A549 (cell line): ENCODE data around the gene FCMR. TPM values are rescaled to one million over a fixed set of nuclear protein-coding genes. Genes with fewer than 3 reads are reported as not detected.

ENCODE experiments used
- ATAC-seq, 2 experiments: fragments of 200-7000 bp in 1 of 2; fragments of >200 bp in 1 of 2; cut with Nextera tagmentation in 1 of 2; cut with Tn5 transposase in 1 of 2; 3 replicates each; pipeline versions ENCODE4 v1.8.0 to v1.9.1; 2018 to 2020; ENCODE audit warnings: mild to moderate bottlenecking in 1 of 2, moderate library complexity in 1 of 2
- CTCF ChIA-PET: fragments of 300-600 bp; sonication (Branson Sonifier 250); formaldehyde crosslinking; extraction: SDS; loops from one replicate; lab custom pipeline; 2021; ENCODE audit warnings: antibody characterized with exemption, inconsistent platforms; lab: Yijun Ruan, JAX
- POLR2A ChIA-PET: fragments of 350-600 bp; formaldehyde crosslinking; extraction: SDS; loops from one replicate; lab custom pipeline; 2021; ENCODE audit warnings: antibody characterized with exemption, inconsistent platforms; lab: Yijun Ruan, JAX
- DNase-seq, 2 experiments: peaks; one replicate each; pipeline versions ENCODE4 v3.0.0 to v3.0.0-alpha.2; 2011 to 2016; ENCODE audit warnings: low read depth in 1 of 2, low spot score in 1 of 2
- FAIRE-seq: peaks from 2 replicates; lab custom pipeline; 2011; peaks lifted over from hg19 to GRCh38; lab: Jason Lieb, UNC
- H3K27ac ChIP-seq, 2 experiments: fragments of >200 bp; sonication (Bioruptor Twin); formaldehyde crosslinking; 3 replicates each; pipeline ENCODE4 v1.5.1; 2016 to 2017
- H3K4me1 ChIP-seq: fragments of >200 bp; sonication (Bioruptor Twin); formaldehyde crosslinking; 3 replicates; pipeline ENCODE4 v1.6.1; 2016
- H3K4me2 ChIP-seq: fragments of >200 bp; sonication (Bioruptor Twin); formaldehyde crosslinking; 3 replicates; pipeline ENCODE4 v1.6.1; 2016
- H3K4me3 ChIP-seq: fragments of >200 bp; sonication (Bioruptor Twin); formaldehyde crosslinking; 3 replicates; pipeline ENCODE4 v1.5.1; 2016
- H3K9me3 ChIP-seq: fragments of >200 bp; sonication (Bioruptor Twin); formaldehyde crosslinking; 3 replicates; pipeline ENCODE4 v1.6.1; 2016
- CEBPB ChIP-seq, 2 experiments: fragments of >200 bp in 1 of 2; sonication (Bioruptor Twin) in 1 of 2; formaldehyde crosslinking in 1 of 2; IDR thresholded peaks; 2 replicates each; pipeline ENCODE4 v1.6.1; 2012 to 2016
- CHD2 ChIP-seq: fragments of 150-350 bp; IDR thresholded peaks from 2 replicates; pipeline ENCODE4 v1.6.1; 2014; ENCODE audit warnings: low read length; ENCODE audit not compliant: partially characterized antibody
- CTCF ChIP-seq: fragments of >200 bp; sonication (Bioruptor Twin); formaldehyde crosslinking; IDR thresholded peaks from 3 replicates; pipeline ENCODE4 v1.5.1; 2016
- E2F6 ChIP-seq: IDR thresholded peaks from 2 replicates; pipeline ENCODE4 v1.6.1; 2012; ENCODE audit warnings: low read depth, borderline replicate concordance
- EHF ChIP-seq: fragments of 250-450 bp; sonication (Bioruptor Pico); IDR thresholded peaks from 2 replicates; pipeline ENCODE4 v1.5.0; 2020; ENCODE audit warnings: mild to moderate bottlenecking
- EHMT2 ChIP-seq: fragments of 200-600 bp; sonication (generic); IDR thresholded peaks from 2 replicates; pipeline ENCODE4 v1.6.1; 2016; ENCODE audit warnings: antibody characterized with exemption, low read depth, mild to moderate bottlenecking, moderate library complexity
- EP300 ChIP-seq, 2 experiments: fragments of >200 bp; sonication (Bioruptor Twin); formaldehyde crosslinking; IDR thresholded peaks; 2 replicates in 1 of 2; 3 replicates in 1 of 2; pipeline ENCODE4 v1.6.1; 2016 to 2017
- FOSL2 ChIP-seq, 2 experiments: fragments of 450-650 bp in 1 of 2; fragments of >200 bp in 1 of 2; sonication (Bioruptor Twin) in 1 of 2; formaldehyde crosslinking; IDR thresholded peaks; 2 replicates each; pipeline versions ENCODE4 v1.5.0 to v1.6.1; 2016 to 2020; ENCODE audit warnings: mild to moderate bottlenecking in 1 of 2, moderate library complexity in 1 of 2
- FOXS1 ChIP-seq: fragments of 250-450 bp; sonication (Bioruptor Pico); IDR thresholded peaks from 2 replicates; pipeline ENCODE4 v1.5.0; 2020; ENCODE audit warnings: mild to moderate bottlenecking, moderate library complexity
- GATA3 ChIP-seq: IDR thresholded peaks from 2 replicates; pipeline ENCODE4 v1.6.1; 2012; ENCODE audit warnings: borderline replicate concordance
- HEYL ChIP-seq: fragments of 250-450 bp; sonication (Bioruptor Pico); IDR thresholded peaks from 2 replicates; pipeline ENCODE4 v1.8.0; 2021; ENCODE audit warnings: mild to moderate bottlenecking, moderate library complexity
- HMGXB4 ChIP-seq: fragments of 250-450 bp; sonication (Bioruptor Pico); IDR thresholded peaks from 2 replicates; pipeline ENCODE4 v1.5.0; 2021; ENCODE audit warnings: mild to moderate bottlenecking, moderate library complexity, borderline replicate concordance
- HOXB13 ChIP-seq: fragments of 250-450 bp; sonication (Bioruptor Pico); IDR thresholded peaks from 2 replicates; pipeline ENCODE4 v1.5.0; 2020; ENCODE audit warnings: low read depth, mild to moderate bottlenecking, moderate library complexity
- JUN ChIP-seq, 2 experiments: fragments of >200 bp; sonication (Bioruptor Twin); formaldehyde crosslinking; IDR thresholded peaks; 2 replicates in 1 of 2; 3 replicates in 1 of 2; pipeline ENCODE4 v1.6.1; 2016 to 2017
- JUNB ChIP-seq: fragments of >200 bp; sonication (Bioruptor Twin); formaldehyde crosslinking; IDR thresholded peaks from 2 replicates; pipeline ENCODE4 v1.6.1; 2016
- MAZ ChIP-seq: fragments of 150-350 bp; IDR thresholded peaks from 2 replicates; pipeline ENCODE4 v1.6.1; 2014; ENCODE audit warnings: antibody characterized with exemption, low read depth, low read length, borderline replicate concordance
- NPAS2 ChIP-seq: fragments of 250-450 bp; sonication (Bioruptor Pico); IDR thresholded peaks from 2 replicates; pipeline ENCODE4 v1.8.0; 2022; ENCODE audit warnings: mild to moderate bottlenecking, moderate library complexity, borderline replicate concordance
- PBX3 ChIP-seq: IDR thresholded peaks from 2 replicates; pipeline ENCODE4 v1.6.1; 2012
- RCOR1 ChIP-seq: fragments of 150-350 bp; IDR thresholded peaks from 2 replicates; pipeline ENCODE4 v1.6.1; 2014; ENCODE audit warnings: antibody characterized with exemption, low read length, low read depth
- RFX5 ChIP-seq: fragments of 450-650 bp; IDR thresholded peaks from 2 replicates; pipeline ENCODE4 v1.7.1; 2014; ENCODE audit warnings: antibody characterized with exemption, mild to moderate bottlenecking, moderate library complexity
- TP53 ChIP-seq: fragments of 250-450 bp; sonication (Bioruptor Pico); IDR thresholded peaks from 2 replicates; pipeline ENCODE4 v1.5.0; 2021; ENCODE audit warnings: mild to moderate bottlenecking, moderate library complexity
- ZFP36 ChIP-seq: fragments of 450-650 bp; IDR thresholded peaks from 2 replicates; pipeline ENCODE4 v1.6.1; 2014; ENCODE audit warnings: borderline replicate concordance; ENCODE audit not compliant: partially characterized antibody
- ZNF302 ChIP-seq: fragments of 250-450 bp; sonication (Bioruptor Pico); IDR thresholded peaks from 2 replicates; pipeline ENCODE4 v1.9.0; 2021; ENCODE audit warnings: inconsistent platforms, mild to moderate bottlenecking, moderate library complexity
- WGBS: methylation state at CpG from one replicate; pipeline ENCODE4 v1.1.6; 2017; ENCODE audit errors: missing lambda C conversion rate; 5-methylcytosine and 5-hydroxymethylcytosine counted together
- polyA plus RNA-seq, 4 experiments: library from polyadenylated mRNA; depleted of rRNA in 3 of 4; stranded (reverse); fragments of >200 nt; fragmentation: RNase III in 1 of 4; extraction: RNeasy Plus Mini Kit Qiagen cat#74134 plus additional on column Dnase treatment in 1 of 4; gene quantifications; 2 replicates in 3 of 4; 3 replicates in 1 of 4; pipeline ENCODE4 v1.2.3, GENCODE V29; 2011 to 2017

Gene FCMR
- polyA plus RNA-seq, 2 of the 4 experiments (the other 2 are of a cell fraction): 0.19 to 0.93 TPM

- TF ChIP-seq ZNF302 (CRISPR knock-in tag): no peak
- TF ChIP-seq HEYL (CRISPR knock-in tag): no peak
- no peak for TF ChIP-seq GATA3
- no peak for TF ChIP-seq HOXB13 (CRISPR knock-in tag)
- TF ChIP-seq NPAS2 (CRISPR knock-in tag): no peak
- TF ChIP-seq MAZ: no peak
- TF ChIP-seq FOSL2 (IDR thresholded peaks at IDR 0.05): no peak
- TF ChIP-seq FOSL2 (CRISPR knock-in tag; IDR thresholded peaks at IDR 0.05): no peak
- TF ChIP-seq EP300 (IDR thresholded peaks at IDR 0.05): no peak
- no peak for TF ChIP-seq CTCF
- no peak for TF ChIP-seq HMGXB4
- no peak for TF ChIP-seq JUN (IDR thresholded peaks at IDR 0.05)
- no peak for TF ChIP-seq ZFP36
- no peak for TF ChIP-seq CEBPB (IDR thresholded peaks at IDR 0.05)
- no peak for TF ChIP-seq TP53 (CRISPR knock-in tag)
- no peak for TF ChIP-seq FOXS1
- no peak for TF ChIP-seq RFX5
- no peak for TF ChIP-seq RCOR1
- TF ChIP-seq EHMT2: no peak
- TF ChIP-seq CHD2: no peak
- Histone ChIP-seq H3K27ac (0 out of 6 replicates have a peak overlapping the region, but pooled peaks of 1 of the 2 experiments have one; percentile 26), H3K9me3 (no peaks in the 10 kb centered on the region), H3K4me1 (peaks cover 10% of the 10 kb centered on the region), H3K4me2 (no peak overlapping the region), H3K4me3 (no peak overlapping the region)
- ATAC-seq: no peak
- WGBS: 95% methylated on average over 2 of the region's 2 CpGs
- ChIA-PET POLR2A (no interaction called here), CTCF (interaction anchor here (0.9 to 2.4 kb wide), 5 partner anchors 9 to 192 kb away, joined by 3 to 15 read pairs (median 5); no protein-coding TSS in a partner anchor)
- no peak for FAIRE-seq
- DNase-seq: no peak
Observed at GRCh38 chr1:206926286-206926685, 4.5 kb upstream of the FCMR start.

GRCh38 chr1:206925106-206925736 lies 3.5 kb upstream of the FCMR start:
- POLR2A ChIA-PET: no interaction called here
- no peak overlapping the region for H3K4me3 ChIP-seq
- H3K4me1 ChIP-seq: peaks cover 10% of the 10 kb centered on the region
- peak in 1 of 2 experiments; percentile 48 for DNase-seq
- H3K27ac ChIP-seq: no peak overlapping the region
- WGBS: 88% methylated on average over 11 of the region's 11 CpGs
- no peak overlapping the region for H3K4me2 ChIP-seq
- no peaks in the 10 kb centered on the region for H3K9me3 ChIP-seq
- CTCF ChIA-PET: interaction anchor here (0.6 to 1.7 kb wide), 9 partner anchors 9 to 190 kb away, joined by 3 to 6 read pairs (median 3); no protein-coding TSS in a partner anchor
- no peak for TF ChIP-seq PBX3
- no peak for TF ChIP-seq E2F6
- TF ChIP-seq CHD2: no peak
- TF ChIP-seq EHMT2: no peak
- no peak for TF ChIP-seq CEBPB (IDR thresholded peaks at IDR 0.05)
- TF ChIP-seq EHF (CRISPR knock-in tag): no peak
- no peak for TF ChIP-seq JUNB
- no peak for FAIRE-seq
- peak; percentile 48 to 65; a peak in 5 of 6 replicates for ATAC-seq
